SK-N-SH (cell line): ENCODE results near the gene IL2RG. TPM values are rescaled to one million over a fixed set of nuclear protein-coding genes. Genes with fewer than 3 reads are reported as not detected.

Experiments
- CTCF ChIA-PET: fragments of 300-600, 350-600 bp; formaldehyde crosslinking; extraction: SDS; loops from one replicate; lab custom pipeline; 2021; lab: Yijun Ruan, JAX
- POLR2A ChIA-PET: fragments of 350-600 bp; sonication (Branson Sonifier 250); formaldehyde crosslinking; extraction: SDS; loops from one replicate; lab custom pipeline; 2020; ENCODE audit warnings: antibody characterized with exemption, inconsistent platforms; lab: Yijun Ruan, JAX
- DNase-seq: peaks from one replicate; pipeline ENCODE4 v3.0.0; 2012
- H2AFZ ChIP-seq: fragments of 200-600 bp; sonication (generic); 2 replicates; pipeline ENCODE4 v1.8.1; 2016; ENCODE audit warnings: antibody characterized with exemption, mild to moderate bottlenecking, low read depth
- H3F3A ChIP-seq: fragments of 200-600 bp; sonication (generic); replicated peaks from 2 replicates; pipeline ENCODE3; 2016; ENCODE audit warnings: antibody characterized with exemption, mild to moderate bottlenecking; ENCODE audit not compliant: insufficient read depth
- H3K27ac ChIP-seq, 2 experiments: fragments of 200-500 bp in 1 of 2; fragments of 200-600 bp in 1 of 2; sonication (Bioruptor generic) in 1 of 2; sonication (generic), shearing (Covaris generic) in 1 of 2; 2 replicates each; pipeline versions ENCODE4 v1.5.1 to v1.6.1; 2014 to 2016; ENCODE audit warnings: low read depth in 2 of 2, inconsistent platforms in 1 of 2, low read length in 1 of 2, mild to moderate bottlenecking in 1 of 2, mixed read lengths in 1 of 2
- H3K27me3 ChIP-seq: fragments of 200-600 bp; sonication (generic), shearing (Covaris generic); 2 replicates; pipeline ENCODE4 v1.6.1; 2016; ENCODE audit warnings: mixed run types; ENCODE audit not compliant: insufficient read depth
- H3K36me3 ChIP-seq, 2 experiments: fragments of 200-500 bp in 1 of 2; fragments of 200-600 bp in 1 of 2; sonication (Bioruptor generic) in 1 of 2; sonication (generic) in 1 of 2; replicated peaks in 1 of 2; 2 replicates each; pipeline versions ENCODE3 to v1.5.1; 2014 to 2016; ENCODE audit warnings: low read length in 1 of 2, mild to moderate bottlenecking in 1 of 2; ENCODE audit not compliant: insufficient read depth in 2 of 2, control insufficient read depth in 1 of 2
- H3K4me1 ChIP-seq, 2 experiments: fragments of 200-500 bp in 1 of 2; fragments of 200-600 bp in 1 of 2; sonication (Bioruptor generic) in 1 of 2; sonication (generic), shearing (Covaris generic) in 1 of 2; 2 replicates each; pipeline versions ENCODE4 v1.5.1 to v1.6.1; 2014 to 2016; ENCODE audit warnings: low read depth in 1 of 2, low read length in 1 of 2, mixed run types in 1 of 2; ENCODE audit not compliant: insufficient read depth in 2 of 2, control insufficient read depth in 1 of 2
- H3K4me2 ChIP-seq: fragments of 200-600 bp; sonication (generic), shearing (Covaris generic); 2 replicates; pipeline ENCODE4 v1.6.1; 2017; ENCODE audit warnings: mixed run types
- H3K4me3 ChIP-seq, 2 experiments: fragments of 200-500 bp in 1 of 2; fragments of 200-600 bp in 1 of 2; sonication (Bioruptor generic) in 1 of 2; sonication (generic), shearing (Covaris generic) in 1 of 2; 2 replicates each; pipeline versions ENCODE4 v1.5.1 to v1.8.1; 2014 to 2016; ENCODE audit warnings: low read depth in 2 of 2, inconsistent platforms in 1 of 2, low read length in 1 of 2, mild to moderate bottlenecking in 1 of 2, mixed read lengths in 1 of 2, moderate library complexity in 1 of 2
- H3K79me2 ChIP-seq: fragments of 200-600 bp; sonication (generic); 2 replicates; pipeline ENCODE4 v1.8.1; 2017; ENCODE audit warnings: mild to moderate bottlenecking; ENCODE audit not compliant: insufficient read depth
- H3K9ac ChIP-seq: fragments of 200-600 bp; sonication (generic); 2 replicates; pipeline ENCODE4 v1.6.1; 2017; ENCODE audit warnings: mixed run types
- H3K9me2 ChIP-seq: fragments of 200-600 bp; sonication (generic); 2 replicates; pipeline ENCODE4 v1.6.1; 2017; ENCODE audit warnings: mixed run types
- H3K9me3 ChIP-seq: fragments of 200-600 bp; sonication (generic); 2 replicates; pipeline ENCODE4 v1.6.1; 2017; ENCODE audit warnings: mixed run types, mild to moderate bottlenecking, moderate library complexity
- H4K20me1 ChIP-seq: fragments of 200-600 bp; sonication (generic); 2 replicates; pipeline ENCODE4 v1.6.1; 2017; ENCODE audit warnings: mild to moderate bottlenecking, mixed run types; ENCODE audit not compliant: insufficient read depth
- CHD2 ChIP-seq: fragments of 150-350 bp; IDR thresholded peaks from 2 replicates; pipeline ENCODE4 v1.6.1; 2018; ENCODE audit warnings: low read length; ENCODE audit not compliant: partially characterized antibody
- EP300 ChIP-seq, 2 experiments: IDR thresholded peaks; 2 replicates each; pipeline versions ENCODE4 v1.4.0 to v1.6.1; 2012; ENCODE audit warnings: borderline replicate concordance in 1 of 2, low read depth in 1 of 2, low read length in 1 of 2
- FOSL2 ChIP-seq: IDR thresholded peaks from 2 replicates; pipeline ENCODE4 v1.4.0; 2012; ENCODE audit warnings: low read depth, mild to moderate bottlenecking, moderate library complexity, borderline replicate concordance
- FOXJ3 ChIP-seq: sonication (generic); formaldehyde crosslinking; IDR thresholded peaks from 2 replicates; pipeline ENCODE4 v1.5.1; 2020; ENCODE audit warnings: mild to moderate bottlenecking, missing genetic modification reagents
- FOXM1 ChIP-seq: IDR thresholded peaks from 2 replicates; pipeline ENCODE4 v1.4.0; 2012; ENCODE audit warnings: low read depth, mild to moderate bottlenecking
- GATA2 ChIP-seq: sonication (generic); formaldehyde crosslinking; IDR thresholded peaks from 2 replicates; pipeline ENCODE4 v1.5.0; 2020; ENCODE audit warnings: mild to moderate bottlenecking, missing genetic modification reagents
- JUND ChIP-seq: IDR thresholded peaks from 2 replicates; pipeline ENCODE4 v1.4.0; 2012
- MAX ChIP-seq: IDR thresholded peaks from 2 replicates; pipeline ENCODE4 v1.4.0; 2012; ENCODE audit warnings: low read depth
- MXI1 ChIP-seq: IDR thresholded peaks from 2 replicates; pipeline ENCODE4 v1.6.1; 2012; ENCODE audit warnings: mild to moderate bottlenecking, low read depth, low read length, improper control_type of control experiment
- NFIC ChIP-seq: IDR thresholded peaks from 2 replicates; pipeline ENCODE4 v1.4.0; 2012; ENCODE audit warnings: borderline replicate concordance
- NRF1 ChIP-seq: IDR thresholded peaks from 2 replicates; pipeline ENCODE4 v1.6.1; 2012; ENCODE audit warnings: low read depth, mild to moderate bottlenecking, low read length
- RAD21 ChIP-seq: IDR thresholded peaks from 2 replicates; pipeline ENCODE4 v1.6.1; 2012; ENCODE audit warnings: mild to moderate bottlenecking, low read length
- RCOR1 ChIP-seq: fragments of 150-350 bp; IDR thresholded peaks from 2 replicates; pipeline ENCODE4 v1.6.1; 2017; ENCODE audit warnings: antibody characterized with exemption, low read length
- RFX5 ChIP-seq: IDR thresholded peaks from 2 replicates; pipeline ENCODE4 v1.6.1; 2012; ENCODE audit warnings: mild to moderate bottlenecking, improper control_type of control experiment, low read length
- RXRA ChIP-seq: IDR thresholded peaks from 2 replicates; pipeline ENCODE4 v1.4.0; 2012; ENCODE audit warnings: low read depth, mild to moderate bottlenecking, borderline replicate concordance
- SIN3A ChIP-seq: IDR thresholded peaks from 2 replicates; pipeline ENCODE4 v1.6.1; 2012; ENCODE audit warnings: low read depth, mild to moderate bottlenecking, low read length, moderate library complexity, borderline replicate concordance
- SMC3 ChIP-seq: IDR thresholded peaks from 2 replicates; pipeline ENCODE4 v1.6.1; 2012; ENCODE audit warnings: low read depth, low read length, improper control_type of control experiment
- TAF1 ChIP-seq: IDR thresholded peaks from 2 replicates; pipeline ENCODE4 v1.6.1; 2012; ENCODE audit warnings: low read depth, mild to moderate bottlenecking, low read length, moderate library complexity, borderline replicate concordance
- TCF12 ChIP-seq: IDR thresholded peaks from 2 replicates; pipeline ENCODE4 v1.4.0; 2012
- TEAD4 ChIP-seq: IDR thresholded peaks from 2 replicates; pipeline ENCODE4 v1.4.0; 2012; ENCODE audit warnings: mild to moderate bottlenecking, borderline replicate concordance; ENCODE audit not compliant: insufficient read depth
- WGBS: methylation state at CpG from one replicate; pipeline ENCODE4 v1.1.6; 2017; ENCODE audit warnings: low lambda C conversion rate; 5-methylcytosine and 5-hydroxymethylcytosine counted together
- polyA plus RNA-seq, 3 experiments: library from polyadenylated mRNA; depleted of rRNA; stranded (reverse); fragments of >200 nt; gene quantifications; 2 replicates each; pipeline ENCODE4 v1.2.3, GENCODE V29; 2012
- TF ChIP-seq, protein P1 (sequence below): IDR thresholded peaks from 2 replicates; pipeline ENCODE4 v1.4.0; 2012; ENCODE audit warnings: low read depth, borderline replicate concordance
- TF ChIP-seq, protein P2 (sequence below): IDR thresholded peaks from 2 replicates; pipeline ENCODE4; 2012
- TF ChIP-seq, protein P3 (sequence below): fragments of 200-600 bp; sonication (generic); IDR thresholded peaks from 2 replicates; pipeline ENCODE4 v1.6.1; 2017; ENCODE audit warnings: antibody characterized with exemption, mild to moderate bottlenecking, moderate library complexity

The IL2RG gene
- polyA plus RNA-seq, 1 of the 3 experiments (the other 2 are of a cell fraction): not detected

DNA sequence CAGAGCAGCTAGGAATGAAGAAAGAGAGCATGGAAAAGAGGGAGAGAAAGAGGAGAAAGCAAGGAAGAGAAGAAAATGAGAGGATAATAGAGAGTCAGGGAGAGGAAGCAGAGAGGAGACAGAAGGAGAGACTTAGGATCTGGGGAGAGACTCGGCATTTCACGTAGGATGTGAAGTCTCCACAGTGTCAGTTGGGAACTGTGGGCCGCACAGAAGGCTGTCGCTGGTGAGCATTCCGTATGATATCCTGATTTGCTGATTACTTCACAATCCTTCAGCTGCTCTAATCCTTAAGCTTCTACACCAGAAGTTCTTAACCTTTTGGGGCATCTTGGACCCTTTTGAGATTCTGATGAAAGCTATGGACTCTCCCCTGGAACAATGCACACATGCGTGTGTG is 47.2 kb upstream of the IL2RG start:
- H3K36me3 ChIP-seq: no peaks in the 10 kb centered on the region
- no peak overlapping the region for H2AFZ ChIP-seq
- H3F3A ChIP-seq: no peaks in the 10 kb centered on the region
- no peak for DNase-seq
- no peaks in the 10 kb centered on the region for H3K9me2 ChIP-seq
- H3K79me2 ChIP-seq: no peaks in the 10 kb centered on the region
- H3K27ac ChIP-seq: no peak overlapping the region
- H3K27me3 ChIP-seq: peaks cover 19% of the 10 kb centered on the region; the same call in 1 of the 2 replicates
- CTCF ChIA-PET: no interaction called here
- TF ChIP-seq, protein P1, sequence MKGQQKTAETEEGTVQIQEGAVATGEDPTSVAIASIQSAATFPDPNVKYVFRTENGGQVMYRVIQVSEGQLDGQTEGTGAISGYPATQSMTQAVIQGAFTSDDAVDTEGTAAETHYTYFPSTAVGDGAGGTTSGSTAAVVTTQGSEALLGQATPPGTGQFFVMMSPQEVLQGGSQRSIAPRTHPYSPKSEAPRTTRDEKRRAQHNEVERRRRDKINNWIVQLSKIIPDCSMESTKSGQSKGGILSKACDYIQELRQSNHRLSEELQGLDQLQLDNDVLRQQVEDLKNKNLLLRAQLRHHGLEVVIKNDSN: no peak
- no peak for TF ChIP-seq TCF12
- TF ChIP-seq NFIC: no peak
- TF ChIP-seq, protein P2, sequence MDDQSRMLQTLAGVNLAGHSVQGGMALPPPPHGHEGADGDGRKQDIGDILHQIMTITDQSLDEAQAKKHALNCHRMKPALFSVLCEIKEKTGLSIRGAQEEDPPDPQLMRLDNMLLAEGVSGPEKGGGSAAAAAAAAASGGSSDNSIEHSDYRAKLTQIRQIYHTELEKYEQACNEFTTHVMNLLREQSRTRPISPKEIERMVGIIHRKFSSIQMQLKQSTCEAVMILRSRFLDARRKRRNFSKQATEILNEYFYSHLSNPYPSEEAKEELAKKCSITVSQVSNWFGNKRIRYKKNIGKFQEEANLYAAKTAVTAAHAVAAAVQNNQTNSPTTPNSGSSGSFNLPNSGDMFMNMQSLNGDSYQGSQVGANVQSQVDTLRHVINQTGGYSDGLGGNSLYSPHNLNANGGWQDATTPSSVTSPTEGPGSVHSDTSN: no peak
- no peak for TF ChIP-seq GATA2 (CRISPR knock-in tag)
- no peak for TF ChIP-seq FOXJ3
- no peak for TF ChIP-seq RFX5
- TF ChIP-seq RAD21: no peak
- TF ChIP-seq, protein P3, sequence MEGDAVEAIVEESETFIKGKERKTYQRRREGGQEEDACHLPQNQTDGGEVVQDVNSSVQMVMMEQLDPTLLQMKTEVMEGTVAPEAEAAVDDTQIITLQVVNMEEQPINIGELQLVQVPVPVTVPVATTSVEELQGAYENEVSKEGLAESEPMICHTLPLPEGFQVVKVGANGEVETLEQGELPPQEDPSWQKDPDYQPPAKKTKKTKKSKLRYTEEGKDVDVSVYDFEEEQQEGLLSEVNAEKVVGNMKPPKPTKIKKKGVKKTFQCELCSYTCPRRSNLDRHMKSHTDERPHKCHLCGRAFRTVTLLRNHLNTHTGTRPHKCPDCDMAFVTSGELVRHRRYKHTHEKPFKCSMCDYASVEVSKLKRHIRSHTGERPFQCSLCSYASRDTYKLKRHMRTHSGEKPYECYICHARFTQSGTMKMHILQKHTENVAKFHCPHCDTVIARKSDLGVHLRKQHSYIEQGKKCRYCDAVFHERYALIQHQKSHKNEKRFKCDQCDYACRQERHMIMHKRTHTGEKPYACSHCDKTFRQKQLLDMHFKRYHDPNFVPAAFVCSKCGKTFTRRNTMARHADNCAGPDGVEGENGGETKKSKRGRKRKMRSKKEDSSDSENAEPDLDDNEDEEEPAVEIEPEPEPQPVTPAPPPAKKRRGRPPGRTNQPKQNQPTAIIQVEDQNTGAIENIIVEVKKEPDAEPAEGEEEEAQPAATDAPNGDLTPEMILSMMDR: no peak
- TF ChIP-seq TAF1: no peak
- TF ChIP-seq SMC3: no peak
- no peak for TF ChIP-seq MAX
- no peak for TF ChIP-seq SIN3A
- no peak for TF ChIP-seq NRF1
- no peak for TF ChIP-seq FOSL2
- WGBS: 66% methylated on average over 6 of the region's 6 CpGs
- no peaks in the 10 kb centered on the region for H3K4me1 ChIP-seq
- POLR2A ChIA-PET: no interaction called here
- no peaks in the 10 kb centered on the region for H3K9me3 ChIP-seq
- H3K4me2 ChIP-seq: no peak overlapping the region
- H3K4me3 ChIP-seq: no peak overlapping the region
- no peak overlapping the region for H3K9ac ChIP-seq
- no peaks in the 10 kb centered on the region for H4K20me1 ChIP-seq

GRCh38 chrX:71154641-71155040 is 43.3 kb upstream of the IL2RG start:
- 16% methylated on average over 3 of the region's 3 CpGs for WGBS
- CTCF ChIA-PET: no interaction called here
- TF ChIP-seq RXRA (no peak), NFIC (no peak), CHD2 (no peak), FOXJ3 (no peak), RCOR1 (no peak), JUND (no peak), FOXM1 (no peak), FOSL2 (no peak), EP300 (IDR thresholded peaks at IDR 0.05; ENCODE audit: borderline replicate concordance in 1 of 2, low read depth in 1 of 2, low read length in 1 of 2) (no peak), MXI1 (no peak), TCF12 (no peak), TEAD4 (no peak), SMC3 (no peak)
- TF ChIP-seq, protein P1: no peak
- TF ChIP-seq, protein P3: no peak

More at GRCh38 chrX:71154641-71155040, 43.3 kb upstream of the IL2RG start:
- Histone ChIP-seq H3K9me2 (no peaks in the 10 kb centered on the region), H3K4me2 (no peak overlapping the region), H3K36me3 (no peaks in the 10 kb centered on the region), H3K4me1 (no peaks in the 10 kb centered on the region), H3K9ac (no peak overlapping the region), H3K4me3 (no peak overlapping the region), H3K27me3 (peaks cover 40% of the 10 kb centered on the region; the same call in 1 of the 2 replicates), H4K20me1 (no peaks in the 10 kb centered on the region), H3K9me3 (no peaks in the 10 kb centered on the region), H2AFZ (no peak overlapping the region), H3F3A (no peaks in the 10 kb centered on the region), H3K79me2 (no peaks in the 10 kb centered on the region), H3K27ac (no peak overlapping the region)
- no peak for DNase-seq
- POLR2A ChIA-PET: no interaction called here
